Measurements from ENCODE around the gene ABAT. TPM values are rescaled to one million over a fixed set of nuclear protein-coding genes. Genes with fewer than 3 reads are reported as not detected.

ABAT gene
- total RNA-seq = 10 to 100 TPM in 1 of 2 donors, 1 to 10 TPM in 1; 9.8 to 14.9 TPM

- H3K27ac ChIP-seq = peak within 1 kb of the TSS in 1 of 2 donors; percentile 40
- DNase-seq (ENCODE audit: low spot score) = peak; percentile 91
Measured at GRCh38 chr16:8674413-8675022, at the start of gene ABAT. ABAT (plus strand) TSS chr16:8674617; CDS start chr16:8735740, 61,123 bp downstream.

GRCh38 chr16:8625491-8626087, 48.8 kb upstream of the ABAT start:
- Histone ChIP-seq H3K4me3 (no peak overlapping the region), H3K36me3 (peaks cover 53% of the 10 kb centered on the region), H3K27me3 (no peaks in the 10 kb centered on the region), H3K27ac (no peak overlapping the region), H3K9me3 (no peaks in the 10 kb centered on the region), H3K4me1 (peaks cover 0 to 11% of the 10 kb centered on the region in 2 donors)
- TF ChIP-seq CTCF (IDR thresholded peaks at IDR 0.05) = no peak
- DNase-seq (ENCODE audit: low spot score) = no peak

More at GRCh38 chr16:8674413-8675022, at the start of gene ABAT:
- TF ChIP-seq CTCF (IDR thresholded peaks at IDR 0.05) = no peak
- Histone ChIP-seq H3K9me3 (no peaks in the 10 kb centered on the region), H3K27me3 (no peaks in the 10 kb centered on the region), H3K4me3 (peak within 1 kb of the TSS; percentile 57 to 70), H3K4me1 (peaks cover 0 to 19% of the 10 kb centered on the region in 2 donors), H3K36me3 (no peaks in the 10 kb centered on the region)

GRCh38 chr16:8626946-8627345, 47.5 kb upstream of the ABAT start:
- peaks cover 63% of the 10 kb centered on the region for H3K36me3 ChIP-seq
- no peak for TF ChIP-seq CTCF (IDR thresholded peaks at IDR 0.05)
- peaks cover 0 to 11% of the 10 kb centered on the region in 2 donors for H3K4me1 ChIP-seq
- H3K27me3 ChIP-seq = no peaks in the 10 kb centered on the region
- no peak overlapping the region for H3K27ac ChIP-seq
- no peaks in the 10 kb centered on the region for H3K9me3 ChIP-seq
- H3K4me3 ChIP-seq = no peak overlapping the region
- DNase-seq (ENCODE audit: low spot score) = no peak

GRCh38 chr16:8627456-8627855, 47.0 kb upstream of the ABAT start:
- DNase-seq (ENCODE audit: low spot score) = no peak
- peaks cover 0 to 6% of the 10 kb centered on the region in 2 donors for H3K4me1 ChIP-seq
- TF ChIP-seq CTCF (IDR thresholded peaks at IDR 0.05) = no peak
- H3K4me3 ChIP-seq = no peak overlapping the region
- H3K27ac ChIP-seq = no peak overlapping the region
- no peaks in the 10 kb centered on the region for H3K9me3 ChIP-seq
- H3K27me3 ChIP-seq = no peaks in the 10 kb centered on the region
- H3K36me3 ChIP-seq = peaks cover 68% of the 10 kb centered on the region

- peaks cover 85% of the 10 kb centered on the region for H3K36me3 ChIP-seq
- TF ChIP-seq CTCF (IDR thresholded peaks at IDR 0.05) = no peak
- H3K27ac ChIP-seq = no peak overlapping the region
Measured at GRCh38 chr16:8628981-8629725, 45.3 kb upstream of the ABAT start.

More at GRCh38 chr16:8628981-8629725, 45.3 kb upstream of the ABAT start:
- no peak overlapping the region for H3K4me3 ChIP-seq
- H3K4me1 ChIP-seq = no peaks in the 10 kb centered on the region
- DNase-seq (ENCODE audit: low spot score) = no peak
- no peaks in the 10 kb centered on the region for H3K9me3 ChIP-seq
- no peaks in the 10 kb centered on the region for H3K27me3 ChIP-seq

All from right atrium auricular region (tissue), 2 donors.